ENCODE results near the gene SCGB1C1. TPM values are rescaled to one million over a fixed set of nuclear protein-coding genes. Genes with fewer than 3 reads are reported as not detected.
"Not testable (repeated sequence)": the region's sequence is repeated elsewhere in the genome, so short reads cannot be mapped to it uniquely, and the experiment has no call there.

Gene SCGB1C1
- total RNA-seq (ENCODE audit: low replicate concordance): not detected in 2 replicates

DNA sequence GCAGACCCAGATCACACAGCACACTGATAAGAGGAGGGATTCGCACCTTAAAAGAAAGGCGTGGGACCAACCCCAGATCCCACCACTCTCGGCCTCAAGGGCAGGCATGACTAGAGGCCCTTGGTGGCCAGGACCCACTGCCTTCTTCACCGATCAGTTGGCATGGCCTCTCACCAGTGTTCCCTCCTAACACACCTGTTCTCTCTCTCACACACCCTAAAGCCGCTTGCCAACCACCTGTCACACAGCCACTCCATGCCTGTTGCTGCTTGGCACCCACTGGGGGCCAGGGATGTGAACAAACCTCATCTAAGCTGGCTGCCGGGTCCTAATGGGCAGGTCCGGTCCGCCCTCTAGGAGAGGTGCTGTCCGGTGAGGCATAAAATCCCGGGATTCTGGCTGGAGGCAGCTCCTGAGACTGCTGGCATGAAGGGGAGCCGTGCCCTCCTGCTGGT lies at the start of gene SCGB1C1:
Gene SCGB1C1, plus strand, starts transcription at position 405 of the 455 bp plus-strand sequence. Its CDS starts 22 bp downstream, at position 427.
- H3K4me1 ChIP-seq; H3K36me3 ChIP-seq; H3K27me3 ChIP-seq; H3K36me3 Mint-ChIP-seq; DNase-seq (ENCODE audit: low spot score); H3K9ac ChIP-seq; H3K4me3 ChIP-seq; H3K4me3 Mint-ChIP-seq; H3K4me2 ChIP-seq; H3K27me3 Mint-ChIP-seq (ENCODE audit: insufficient read depth, low read depth); H2AFZ ChIP-seq (replicated peaks); H3K27ac ChIP-seq; H3K79me2 ChIP-seq (ENCODE audit: low read depth); H3K27ac Mint-ChIP-seq; H3K9me3 ChIP-seq (ENCODE audit: low read depth); H3K9me3 Mint-ChIP-seq; H3F3A ChIP-seq (ENCODE audit: low read depth); H3K4me1 Mint-ChIP-seq; H4K20me1 ChIP-seq (ENCODE audit: low read depth): not testable (repeated sequence)

DNA sequence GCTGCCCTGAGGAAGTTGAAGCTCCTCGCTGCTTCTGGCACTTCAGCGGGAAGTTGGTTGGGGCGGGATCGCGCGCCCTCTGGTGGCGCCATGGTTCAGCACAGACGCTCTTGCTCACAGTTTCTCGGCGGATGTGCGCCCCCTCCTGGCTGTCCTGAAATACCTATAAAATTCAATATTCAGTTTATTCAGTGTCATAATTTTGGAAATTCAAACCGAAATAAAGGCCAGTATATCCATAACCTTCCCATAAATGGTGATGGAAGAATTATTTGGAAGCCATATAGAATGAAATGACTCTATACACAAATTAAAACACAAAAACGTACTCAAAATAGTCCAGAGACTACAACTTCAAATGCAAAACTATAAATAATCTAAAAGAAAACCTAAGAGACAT lies 12.6 kb upstream of the SCGB1C1 start:
- H3K4me1 Mint-ChIP-seq; DNase-seq (ENCODE audit: low spot score); H3K79me2 ChIP-seq (ENCODE audit: low read depth); H3K27ac ChIP-seq; H4K20me1 ChIP-seq (ENCODE audit: low read depth); H3K9ac ChIP-seq; H3F3A ChIP-seq (ENCODE audit: low read depth); H3K4me1 ChIP-seq; H3K27ac Mint-ChIP-seq; H3K27me3 Mint-ChIP-seq (ENCODE audit: insufficient read depth, low read depth); H2AFZ ChIP-seq (replicated peaks); H3K36me3 Mint-ChIP-seq; H3K9me3 ChIP-seq (ENCODE audit: low read depth); H3K9me3 Mint-ChIP-seq; H3K4me3 ChIP-seq; H3K4me3 Mint-ChIP-seq; H3K36me3 ChIP-seq; H3K4me2 ChIP-seq; H3K27me3 ChIP-seq: not testable (repeated sequence)
- TF ChIP-seq, protein P1, sequence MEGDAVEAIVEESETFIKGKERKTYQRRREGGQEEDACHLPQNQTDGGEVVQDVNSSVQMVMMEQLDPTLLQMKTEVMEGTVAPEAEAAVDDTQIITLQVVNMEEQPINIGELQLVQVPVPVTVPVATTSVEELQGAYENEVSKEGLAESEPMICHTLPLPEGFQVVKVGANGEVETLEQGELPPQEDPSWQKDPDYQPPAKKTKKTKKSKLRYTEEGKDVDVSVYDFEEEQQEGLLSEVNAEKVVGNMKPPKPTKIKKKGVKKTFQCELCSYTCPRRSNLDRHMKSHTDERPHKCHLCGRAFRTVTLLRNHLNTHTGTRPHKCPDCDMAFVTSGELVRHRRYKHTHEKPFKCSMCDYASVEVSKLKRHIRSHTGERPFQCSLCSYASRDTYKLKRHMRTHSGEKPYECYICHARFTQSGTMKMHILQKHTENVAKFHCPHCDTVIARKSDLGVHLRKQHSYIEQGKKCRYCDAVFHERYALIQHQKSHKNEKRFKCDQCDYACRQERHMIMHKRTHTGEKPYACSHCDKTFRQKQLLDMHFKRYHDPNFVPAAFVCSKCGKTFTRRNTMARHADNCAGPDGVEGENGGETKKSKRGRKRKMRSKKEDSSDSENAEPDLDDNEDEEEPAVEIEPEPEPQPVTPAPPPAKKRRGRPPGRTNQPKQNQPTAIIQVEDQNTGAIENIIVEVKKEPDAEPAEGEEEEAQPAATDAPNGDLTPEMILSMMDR (IDR thresholded peaks at IDR 0.05): peak; percentile 20

DNA sequence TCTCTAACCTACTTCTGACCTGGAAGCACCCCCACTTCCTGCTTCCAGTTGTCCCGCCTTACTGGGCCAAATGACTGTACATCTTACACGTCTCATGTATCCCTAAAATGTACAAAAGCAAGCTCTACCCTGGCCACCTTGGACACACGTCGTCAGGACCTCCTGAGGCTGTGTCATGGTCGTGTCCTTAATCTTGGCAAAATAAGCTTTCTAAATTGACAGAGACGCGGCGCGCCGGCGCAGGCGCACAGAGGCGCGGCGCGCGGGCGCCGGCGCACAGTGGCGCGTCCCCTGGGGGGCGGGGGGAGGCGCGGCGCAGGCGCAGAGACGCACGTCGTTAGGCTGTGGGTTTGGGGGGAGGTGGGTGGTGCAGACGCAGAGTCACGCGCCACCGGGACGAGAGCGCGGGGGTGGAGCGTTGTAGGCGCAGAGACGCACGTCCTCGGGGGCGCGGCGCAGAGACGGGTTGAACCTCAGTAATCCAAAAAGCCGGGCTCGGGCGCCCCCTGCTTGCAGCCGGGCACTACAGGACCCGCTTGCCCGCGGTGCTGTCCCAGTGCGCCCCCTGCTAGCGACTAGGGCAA lies 3.6 kb upstream of the SCGB1C1 start:
- H3K4me2 ChIP-seq; H3K4me3 Mint-ChIP-seq; H3K27me3 Mint-ChIP-seq (ENCODE audit: insufficient read depth, low read depth); H3K4me1 Mint-ChIP-seq; H3K4me3 ChIP-seq; H2AFZ ChIP-seq (replicated peaks); H3K79me2 ChIP-seq (ENCODE audit: low read depth); H3K4me1 ChIP-seq; H3K36me3 Mint-ChIP-seq; H3K27me3 ChIP-seq; H4K20me1 ChIP-seq (ENCODE audit: low read depth); H3K9ac ChIP-seq; H3F3A ChIP-seq (ENCODE audit: low read depth); H3K9me3 ChIP-seq (ENCODE audit: low read depth); H3K36me3 ChIP-seq; H3K27ac ChIP-seq; H3K9me3 Mint-ChIP-seq; H3K27ac Mint-ChIP-seq: not testable (repeated sequence)
- peak; percentile 0 for DNase-seq (ENCODE audit: low spot score)

DNA sequence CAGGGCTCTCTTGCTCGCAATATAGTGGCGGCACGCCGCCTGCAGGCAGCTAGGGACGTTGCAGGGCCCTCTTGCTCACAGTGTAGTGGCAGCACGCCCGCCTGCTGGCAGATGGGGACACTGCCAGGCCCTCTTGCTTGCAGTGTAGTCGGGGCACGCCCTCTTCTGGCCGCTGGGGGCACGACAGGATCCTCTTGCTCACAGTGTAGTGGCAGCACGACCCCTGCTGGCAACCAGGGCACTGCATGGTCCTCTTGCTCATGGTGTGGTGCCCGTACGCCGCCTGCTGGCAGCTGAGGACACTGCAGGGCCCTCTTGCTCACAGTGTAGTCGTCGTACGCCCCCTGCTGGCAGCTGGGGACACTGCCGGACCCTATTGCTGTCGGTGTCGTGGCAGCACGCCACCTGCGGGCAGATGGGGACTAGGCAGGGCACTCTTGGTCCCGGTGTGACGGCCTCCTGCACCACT lies 3.0 kb upstream of the SCGB1C1 start:
- not testable (repeated sequence) for H3K4me1 Mint-ChIP-seq; H3K9me3 ChIP-seq (ENCODE audit: low read depth); DNase-seq (ENCODE audit: low spot score); H3K4me3 Mint-ChIP-seq; H3K79me2 ChIP-seq (ENCODE audit: low read depth); H2AFZ ChIP-seq (replicated peaks); H3K4me2 ChIP-seq; H3K27me3 Mint-ChIP-seq (ENCODE audit: insufficient read depth, low read depth); H3K9me3 Mint-ChIP-seq; H4K20me1 ChIP-seq (ENCODE audit: low read depth); H3K36me3 ChIP-seq; H3K9ac ChIP-seq; H3K4me1 ChIP-seq; H3K4me3 ChIP-seq; H3F3A ChIP-seq (ENCODE audit: low read depth); H3K36me3 Mint-ChIP-seq; H3K27ac ChIP-seq; H3K27ac Mint-ChIP-seq; H3K27me3 ChIP-seq

DNA sequence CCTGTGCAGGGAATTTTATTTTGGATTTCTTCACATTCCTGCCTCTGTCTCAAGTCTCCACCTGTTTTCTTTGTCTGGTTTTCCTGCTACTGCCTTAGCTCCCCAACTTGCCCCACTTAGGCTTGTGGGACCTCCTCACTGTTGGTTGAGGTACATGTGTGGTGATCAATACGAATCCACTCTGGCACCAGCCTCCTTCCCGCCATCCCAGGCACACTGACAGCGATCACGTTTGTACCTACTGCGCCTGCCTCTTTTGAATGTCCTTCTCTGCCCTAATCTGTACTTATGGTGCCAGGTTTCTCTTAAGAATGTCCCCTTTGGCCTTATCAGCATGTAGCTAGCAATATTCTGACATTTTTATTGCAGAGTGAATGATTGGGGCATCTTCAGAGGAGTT lies 2.3 kb upstream of the SCGB1C1 start:
- H3K4me1 ChIP-seq; H3K27me3 ChIP-seq; H3K4me3 ChIP-seq; H2AFZ ChIP-seq (replicated peaks); H3K27ac Mint-ChIP-seq; H4K20me1 ChIP-seq (ENCODE audit: low read depth); DNase-seq (ENCODE audit: low spot score); H3K36me3 Mint-ChIP-seq; H3K27ac ChIP-seq; H3K79me2 ChIP-seq (ENCODE audit: low read depth); H3K4me3 Mint-ChIP-seq; H3F3A ChIP-seq (ENCODE audit: low read depth); H3K27me3 Mint-ChIP-seq (ENCODE audit: insufficient read depth, low read depth); H3K9me3 ChIP-seq (ENCODE audit: low read depth); H3K4me2 ChIP-seq; H3K9me3 Mint-ChIP-seq; H3K9ac ChIP-seq; H3K4me1 Mint-ChIP-seq; H3K36me3 ChIP-seq: not testable (repeated sequence)

Data from neural progenitor cell (in vitro differentiated cells).